ENCODE data around the gene OPTC. TPM values are rescaled to one million over a fixed set of nuclear protein-coding genes. Genes with fewer than 3 reads are reported as not detected.

OPTC gene
- total RNA-seq, 2 donors from 2014 or later, result not detected

DNA sequence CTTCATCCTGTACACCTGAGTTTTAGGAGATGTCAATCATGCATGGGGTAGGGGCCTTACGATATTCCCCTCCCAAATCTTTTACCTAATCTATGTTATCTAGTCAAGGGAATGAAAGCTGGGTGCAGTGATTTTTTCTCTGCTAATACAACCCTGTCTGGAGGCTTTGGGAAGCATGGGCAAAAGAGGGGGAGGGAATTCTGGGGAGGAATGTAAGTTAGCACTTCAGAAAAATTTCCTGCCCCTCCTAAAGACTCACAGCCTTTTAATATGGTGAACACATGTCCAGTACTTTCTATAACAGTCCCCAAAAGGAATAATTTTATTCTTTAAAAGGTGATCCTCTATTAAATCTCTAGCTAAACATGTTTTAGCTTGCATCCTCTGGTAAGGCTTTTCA, 44.0 kb upstream of the OPTC start:
- Histone ChIP-seq H3K4me1 (no peaks in the 10 kb centered on the region), H3K27ac (no peak overlapping the region), H3K9me3 (peaks cover 0 to 5% (median 0%) of the 10 kb centered on the region in 3 donors), H3K4me3 (no peak overlapping the region), H3K36me3 (replicated peaks in 1 of 2; ENCODE audit: insufficient read depth in 1 of 2, low read depth in 2 of 2) (no peaks in the 10 kb centered on the region), H3K27me3 (no peaks in the 10 kb centered on the region)
- intact Hi-C loops (cut with DNase I), result no loop called here
- 28 to 81% methylated on average over 1 of the region's 1 CpG for WGBS, 2 donors
- DNase-seq (no peak), ATAC-seq (no peak)
- no peak for TF ChIP-seq POLR2A (IDR thresholded peaks at IDR 0.05)
- TF ChIP-seq, protein P1, sequence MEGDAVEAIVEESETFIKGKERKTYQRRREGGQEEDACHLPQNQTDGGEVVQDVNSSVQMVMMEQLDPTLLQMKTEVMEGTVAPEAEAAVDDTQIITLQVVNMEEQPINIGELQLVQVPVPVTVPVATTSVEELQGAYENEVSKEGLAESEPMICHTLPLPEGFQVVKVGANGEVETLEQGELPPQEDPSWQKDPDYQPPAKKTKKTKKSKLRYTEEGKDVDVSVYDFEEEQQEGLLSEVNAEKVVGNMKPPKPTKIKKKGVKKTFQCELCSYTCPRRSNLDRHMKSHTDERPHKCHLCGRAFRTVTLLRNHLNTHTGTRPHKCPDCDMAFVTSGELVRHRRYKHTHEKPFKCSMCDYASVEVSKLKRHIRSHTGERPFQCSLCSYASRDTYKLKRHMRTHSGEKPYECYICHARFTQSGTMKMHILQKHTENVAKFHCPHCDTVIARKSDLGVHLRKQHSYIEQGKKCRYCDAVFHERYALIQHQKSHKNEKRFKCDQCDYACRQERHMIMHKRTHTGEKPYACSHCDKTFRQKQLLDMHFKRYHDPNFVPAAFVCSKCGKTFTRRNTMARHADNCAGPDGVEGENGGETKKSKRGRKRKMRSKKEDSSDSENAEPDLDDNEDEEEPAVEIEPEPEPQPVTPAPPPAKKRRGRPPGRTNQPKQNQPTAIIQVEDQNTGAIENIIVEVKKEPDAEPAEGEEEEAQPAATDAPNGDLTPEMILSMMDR (IDR thresholded peaks at IDR 0.05), result no peak

DNA sequence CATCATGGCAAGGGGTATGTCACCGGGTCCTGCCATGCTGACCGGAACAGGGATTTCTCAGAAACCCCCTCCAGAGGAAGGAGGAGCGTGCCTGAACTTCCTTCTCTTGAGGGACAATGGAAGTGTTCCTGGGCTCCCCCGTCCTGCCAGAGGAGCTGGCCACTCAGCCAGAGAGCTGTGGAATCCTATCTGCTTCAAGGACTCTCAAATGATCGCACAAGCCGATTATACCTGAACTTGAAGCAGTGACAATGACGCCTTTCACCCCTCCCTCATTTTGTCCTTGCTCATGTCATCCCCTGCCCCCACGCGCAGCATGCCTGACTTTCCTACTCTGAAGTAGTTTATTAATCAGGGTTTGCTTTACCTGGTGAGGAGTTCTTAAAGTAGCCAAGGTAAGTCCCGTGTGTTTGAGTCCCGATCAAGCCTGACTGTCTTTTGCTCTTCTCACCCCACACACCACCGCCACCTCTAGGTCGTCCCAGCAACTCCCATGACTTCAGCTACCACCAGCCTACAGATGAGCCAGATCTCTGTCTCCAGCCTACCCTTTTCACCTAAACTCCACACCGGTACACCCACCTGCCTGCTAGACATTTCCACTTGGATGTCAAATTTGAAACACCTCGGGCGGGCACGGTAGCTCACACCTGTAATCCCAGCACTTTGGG, 43.3 kb upstream of the OPTC start:
- 37 to 46% methylated on average over 15 to 17 of the region's 17 CpGs for WGBS, 2 donors
- DNase-seq (no peak), ATAC-seq (no peak)
- Histone ChIP-seq H3K36me3 (replicated peaks in 1 of 2; ENCODE audit: insufficient read depth in 1 of 2, low read depth in 2 of 2) (no peaks in the 10 kb centered on the region), H3K27me3 (no peaks in the 10 kb centered on the region), H3K4me1 (no peaks in the 10 kb centered on the region), H3K27ac (no peak overlapping the region), H3K4me3 (no peak overlapping the region), H3K9me3 (no peaks in the 10 kb centered on the region)
- TF ChIP-seq POLR2A (IDR thresholded peaks at IDR 0.05), result no peak
- TF ChIP-seq, protein P1 (IDR thresholded peaks at IDR 0.05), result no peak
- intact Hi-C loops (cut with DNase I), result no loop called here

DNA sequence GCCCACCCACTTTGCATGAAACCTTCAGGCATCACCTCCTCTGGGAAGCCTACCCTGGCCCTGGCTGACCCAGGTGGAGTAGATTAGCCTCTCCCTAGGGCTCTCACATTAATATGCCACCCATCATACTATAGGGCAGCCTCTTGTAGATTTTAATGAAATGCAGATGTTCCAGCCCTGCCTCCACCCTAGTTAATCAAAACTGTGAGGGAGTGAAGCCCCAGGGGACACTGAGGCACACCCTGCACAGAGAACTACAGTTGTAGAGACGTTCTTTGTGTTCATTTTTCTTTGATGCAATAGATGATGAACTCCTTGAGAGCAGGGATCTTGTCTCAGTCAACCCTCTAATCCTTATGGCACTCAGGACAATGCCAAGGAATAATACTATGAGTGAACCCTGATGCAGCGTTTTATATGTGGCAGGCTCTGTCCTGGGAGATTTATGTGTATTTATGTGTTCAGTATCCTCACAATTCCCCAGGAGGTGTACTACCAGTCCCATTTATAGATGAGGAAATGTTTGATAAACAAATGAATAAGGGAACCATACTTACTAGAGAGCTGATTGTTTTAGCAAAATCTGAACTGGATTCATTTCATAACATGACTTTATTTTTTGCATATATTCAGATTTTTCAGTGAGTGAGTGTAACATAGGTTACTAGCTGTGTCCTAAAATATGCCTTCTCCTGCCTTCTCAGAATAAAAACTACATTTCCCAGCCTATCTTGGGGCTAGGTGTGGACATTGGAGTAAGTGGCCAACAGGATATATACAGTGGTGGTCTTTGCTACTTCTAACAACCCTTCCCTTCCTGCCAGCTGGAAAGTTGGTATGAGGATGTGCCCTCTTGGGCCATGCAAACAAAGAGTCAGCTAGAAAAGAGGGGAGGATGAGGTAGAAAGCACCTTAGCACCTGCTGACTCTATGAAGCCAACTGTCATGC, 41.8 kb upstream of the OPTC start:
- H3K27me3 ChIP-seq, result no peaks in the 10 kb centered on the region
- ATAC-seq (no peak), DNase-seq (no peak)
- no peaks in the 10 kb centered on the region for H3K4me1 ChIP-seq
- H3K4me3 ChIP-seq, result no peak overlapping the region
- no peaks in the 10 kb centered on the region for H3K9me3 ChIP-seq
- no peaks in the 10 kb centered on the region for H3K36me3 ChIP-seq (replicated peaks in 1 of 2; ENCODE audit: insufficient read depth in 1 of 2, low read depth in 2 of 2)
- H3K27ac ChIP-seq, result no peak overlapping the region
- no peak for TF ChIP-seq POLR2A (IDR thresholded peaks at IDR 0.05)
- TF ChIP-seq, protein P1 (IDR thresholded peaks at IDR 0.05), result no peak
- intact Hi-C loops (cut with DNase I), result no loop called here
- 50 to 51% methylated on average over 2 of the region's 2 CpGs for WGBS, 2 donors

DNA sequence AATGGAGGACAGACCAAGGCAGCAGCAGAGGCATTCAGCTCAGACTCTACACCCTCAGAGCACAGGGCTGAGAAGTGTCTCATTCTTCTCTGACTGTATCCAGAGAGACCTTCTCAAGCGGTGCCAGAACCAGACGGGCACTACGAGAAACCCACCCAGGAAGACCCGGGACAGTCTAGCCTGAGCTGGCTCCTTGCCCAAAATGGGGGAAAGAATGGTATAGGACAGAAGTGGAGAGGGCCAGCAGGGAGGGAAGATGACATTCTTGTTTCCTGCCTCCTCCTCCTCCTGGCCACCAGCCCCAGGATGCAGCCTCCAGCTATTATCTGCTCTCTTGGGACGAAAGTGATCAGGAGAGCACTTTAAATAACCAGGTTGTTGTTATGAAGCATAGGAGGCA, 40.9 kb upstream of the OPTC start:
- 65 to 76% methylated on average over 5 of the region's 5 CpGs for WGBS, 2 donors
- no peak for ATAC-seq

More for the DNA sequence above, 40.9 kb upstream of the OPTC start:
- TF ChIP-seq POLR2A (IDR thresholded peaks at IDR 0.05), result no peak
- TF ChIP-seq, protein P1 (IDR thresholded peaks at IDR 0.05), result no peak
- intact Hi-C loops (cut with DNase I), result no loop called here
- no peaks in the 10 kb centered on the region for H3K27me3 ChIP-seq
- no peaks in the 10 kb centered on the region for H3K9me3 ChIP-seq
- H3K27ac ChIP-seq, result no peak overlapping the region
- no peak for DNase-seq
- no peaks in the 10 kb centered on the region for H3K4me1 ChIP-seq
- no peak overlapping the region for H3K4me3 ChIP-seq
- no peaks in the 10 kb centered on the region for H3K36me3 ChIP-seq (replicated peaks in 1 of 2; ENCODE audit: insufficient read depth in 1 of 2, low read depth in 2 of 2)
